Ishikawa (cell line): ENCODE data around the gene CALCA.

Experiments used
- CEBPB ChIP-seq: IDR thresholded peaks from 2 replicates; pipeline ENCODE4 v1.6.1; 2012
- EGR1 ChIP-seq: IDR thresholded peaks from 2 replicates; pipeline ENCODE4 v1.6.1; 2012
- EP300 ChIP-seq: IDR thresholded peaks from 2 replicates; pipeline ENCODE4 v1.6.1; 2012; ENCODE audit warnings: borderline replicate concordance
- RAD21 ChIP-seq: IDR thresholded peaks from 2 replicates; pipeline ENCODE4 v1.6.1; 2012; ENCODE audit warnings: low read depth
- REST ChIP-seq: IDR thresholded peaks from 2 replicates; pipeline ENCODE4 v1.6.1; 2012; ENCODE audit warnings: low read depth, mild to moderate bottlenecking
- TAF1 ChIP-seq: IDR thresholded peaks from 2 replicates; pipeline ENCODE4 v1.6.1; 2012; ENCODE audit warnings: low read depth, mild to moderate bottlenecking
- TCF12 ChIP-seq: IDR thresholded peaks from 2 replicates; pipeline ENCODE4 v1.6.1; 2012; ENCODE audit warnings: low read depth
- YY1 ChIP-seq: IDR thresholded peaks from 2 replicates; pipeline ENCODE4 v1.6.1; 2012; ENCODE audit warnings: low read depth
- ZBTB7A ChIP-seq: IDR thresholded peaks from 2 replicates; pipeline ENCODE4 v1.6.1; 2012; ENCODE audit warnings: low read depth
- TF ChIP-seq, protein P1 (sequence below): IDR thresholded peaks from 2 replicates; pipeline ENCODE4 v1.6.1; 2012

DNA sequence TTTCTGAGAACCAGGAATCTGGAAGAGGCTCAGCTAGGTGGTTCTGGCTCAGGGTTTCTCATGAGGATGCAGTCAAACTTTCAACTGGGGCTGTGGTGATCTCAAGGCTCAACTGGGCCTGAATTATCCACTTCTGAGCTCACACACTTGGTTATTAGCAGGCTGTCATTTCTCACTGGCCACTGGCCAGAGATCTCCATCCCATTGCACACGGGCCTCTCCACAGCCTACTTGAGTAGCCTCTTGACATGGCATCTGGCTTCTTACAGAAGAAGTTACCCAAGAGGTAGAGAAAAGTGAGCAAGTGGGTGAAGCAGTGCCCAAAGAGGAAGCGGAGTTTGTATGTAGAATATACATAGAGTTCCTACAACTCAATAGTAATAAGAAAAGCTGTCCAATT is 16.0 kb downstream of the CALCA start:
- no peak for TF ChIP-seq RAD21
- no peak for TF ChIP-seq YY1
- no peak for TF ChIP-seq ZBTB7A
- no peak for TF ChIP-seq EP300
- no peak for TF ChIP-seq EGR1
- no peak for TF ChIP-seq REST
- TF ChIP-seq TAF1 = no peak
- TF ChIP-seq, protein P1, sequence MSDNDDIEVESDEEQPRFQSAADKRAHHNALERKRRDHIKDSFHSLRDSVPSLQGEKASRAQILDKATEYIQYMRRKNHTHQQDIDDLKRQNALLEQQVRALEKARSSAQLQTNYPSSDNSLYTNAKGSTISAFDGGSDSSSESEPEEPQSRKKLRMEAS = no peak
- TF ChIP-seq CEBPB = no peak
- no peak for TF ChIP-seq TCF12
